K562 (cell line): ENCODE measurements around the gene MAML1. TPM values are rescaled to one million over a fixed set of nuclear protein-coding genes. Genes with fewer than 3 reads are reported as not detected.

Source experiments
- ATF7 ChIP-seq: fragments of 450-650 bp; IDR thresholded peaks from 2 replicates; pipeline ENCODE4 v1.7.1; 2014; ENCODE audit warnings: mild to moderate bottlenecking, moderate library complexity
- CBFA2T2 ChIP-seq: fragments of 450-650 bp; conservative IDR thresholded peaks from 2 replicates; pipeline ENCODE4 v1.6.1; 2017; ENCODE audit warnings: mild to moderate bottlenecking
- CBX2 ChIP-seq: fragments of 200-600 bp; sonication (generic); IDR thresholded peaks from one replicate; pipeline ENCODE4 v1.6.1; 2012; ENCODE audit warnings: mild to moderate bottlenecking, low read length, inconsistent platforms; ENCODE audit not compliant: insufficient read depth, poor library complexity, severe bottlenecking
- HDAC8 ChIP-seq: fragments of 450-650 bp; IDR thresholded peaks from 2 replicates; pipeline ENCODE4 v1.6.1; 2016; ENCODE audit warnings: mild to moderate bottlenecking, missing genetic modification characterization, moderate library complexity, missing compliant biosample characterization
- JUND ChIP-seq, 2 experiments: IDR thresholded peaks; 2 replicates in 1 of 2; 3 replicates in 1 of 2; pipeline ENCODE4 v1.6.1; 2011; ENCODE audit warnings: borderline replicate concordance in 2 of 2, low read depth in 2 of 2, low read length in 2 of 2, improper control_type of control experiment in 1 of 2, missing biosample characterization in 1 of 2, missing genetic modification characterization in 1 of 2, missing genetic modification reagents in 1 of 2
- MEF2D ChIP-seq: conservative IDR thresholded peaks from 2 replicates; pipeline ENCODE4 v1.6.1; 2016; ENCODE audit warnings: low read depth, missing genetic modification characterization, missing compliant biosample characterization
- PCBP2 ChIP-seq: fragments of 200-400 bp; formaldehyde crosslinking; IDR thresholded peaks from 2 replicates; pipeline ENCODE4 v1.6.1; 2018; ENCODE audit warnings: low read length, low read depth, mild to moderate bottlenecking, moderate library complexity; ENCODE audit not compliant: poor library complexity, severe bottlenecking
- PML ChIP-seq: IDR thresholded peaks from 2 replicates; pipeline ENCODE4 v1.6.1; 2012; ENCODE audit warnings: low read length, inconsistent platforms
- PRMT5 ChIP-seq: sonication (generic); formaldehyde crosslinking; IDR thresholded peaks from 2 replicates; pipeline ENCODE4 v1.5.0; 2020; ENCODE audit warnings: missing genetic modification reagents
- PRPF4 ChIP-seq: fragments of 200-400 bp; formaldehyde crosslinking; IDR thresholded peaks from one replicate; pipeline ENCODE4 v1.6.1; 2017; ENCODE audit warnings: low read length, low read depth, mild to moderate bottlenecking; ENCODE audit not compliant: insufficient read depth, poor library complexity, severe bottlenecking
- SREBF2 ChIP-seq: sonication (generic); formaldehyde crosslinking; IDR thresholded peaks from 2 replicates; pipeline ENCODE4 v1.4.0; 2020; ENCODE audit warnings: mild to moderate bottlenecking, missing genetic modification reagents
- STAG1 ChIP-seq: sonication (generic); formaldehyde crosslinking; IDR thresholded peaks from 2 replicates; pipeline ENCODE4 v1.5.0; 2020; ENCODE audit warnings: missing genetic modification reagents, borderline replicate concordance
- ZBTB17 ChIP-seq: fragments of 450-650 bp; formaldehyde crosslinking; IDR thresholded peaks from 2 replicates; pipeline ENCODE4 v1.4.0; 2020; ENCODE audit warnings: mild to moderate bottlenecking
- ZNF75A ChIP-seq: fragments of 450-650 bp; formaldehyde crosslinking; IDR thresholded peaks from 2 replicates; pipeline ENCODE4 v1.4.0; 2020; ENCODE audit warnings: mild to moderate bottlenecking
- polyA plus RNA-seq, 8 experiments: library from polyadenylated mRNA; depleted of rRNA in 4 of 8; stranded (reverse) in 5 of 8; unstranded in 3 of 8; fragments of >200 nt; fragmentation: Nextera tagmentation in 2 of 8; fragmentation: Illumina TruSeq in 1 of 8; extraction: Ambion mirVana in 2 of 8; extraction: Trizol in 1 of 8; gene quantifications; 2 replicates each; pipeline versions ENCODE4 v1.2.1 to v1.2.3, GENCODE V29; 2011 to 2014; ENCODE audit warnings: inconsistent platforms in 1 of 8, missing spikeins in 1 of 8
- total RNA-seq, 7 experiments: library from RNA; depleted of rRNA in 6 of 7; stranded (reverse); fragments of >200 nt in 6 of 7; fragmentation: Illumina TruSeq in 2 of 7; extraction: Trizol in 2 of 7; gene quantifications; 2 replicates each; pipeline versions ENCODE4 v1.2.1 to v1.2.3, GENCODE V29; 2011 to 2021; ENCODE audit warnings: low replicate concordance in 1 of 7
- TF ChIP-seq, protein P1 (sequence below): fragments of 250-450 bp; sonication (Bioruptor Pico); IDR thresholded peaks from 2 replicates; pipeline ENCODE4 v1.4.0; 2020; ENCODE audit warnings: mild to moderate bottlenecking
- TF ChIP-seq, protein P2 (sequence below): fragments of 150-350 bp; IDR thresholded peaks from 2 replicates; pipeline ENCODE4 v1.6.1; 2014; ENCODE audit warnings: low read depth, mild to moderate bottlenecking, low read length, borderline replicate concordance
- TF ChIP-seq, protein P3 (sequence below): sonication (generic); formaldehyde crosslinking; IDR thresholded peaks from 2 replicates; pipeline ENCODE4 v1.8.0; 2022; ENCODE audit warnings: missing genetic modification reagents, mild to moderate bottlenecking, moderate library complexity, borderline replicate concordance
- TF ChIP-seq, protein P4 (sequence below): fragments of 450-650 bp; IDR thresholded peaks from 2 replicates; pipeline ENCODE4 v1.6.1; 2017; ENCODE audit warnings: antibody characterized with exemption, mild to moderate bottlenecking

Gene MAML1
- total and polyA plus RNA-seq, 9 of the 15 experiments (the other 6 are each of a cell fraction or from before 2014, with no cell fraction given): 0.32 to 18.4 (median 7.0) TPM

DNA sequence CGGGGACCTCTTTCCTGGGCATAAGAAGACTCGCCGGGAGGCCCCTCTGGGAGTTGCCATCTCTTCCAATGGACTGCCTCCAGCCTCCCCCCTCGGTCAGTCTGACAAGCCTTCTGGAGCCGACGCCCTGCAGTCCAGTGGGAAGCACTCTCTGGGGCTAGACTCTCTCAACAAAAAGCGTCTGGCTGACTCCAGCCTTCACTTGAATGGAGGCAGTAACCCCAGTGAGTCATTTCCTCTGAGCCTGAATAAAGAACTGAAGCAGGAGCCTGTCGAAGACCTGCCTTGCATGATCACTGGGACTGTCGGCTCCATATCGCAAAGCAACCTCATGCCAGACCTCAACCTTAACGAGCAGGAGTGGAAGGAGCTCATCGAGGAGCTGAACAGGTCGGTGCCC is 32.8 kb downstream of the MAML1 start (continued):
- TF ChIP-seq, protein P1, sequence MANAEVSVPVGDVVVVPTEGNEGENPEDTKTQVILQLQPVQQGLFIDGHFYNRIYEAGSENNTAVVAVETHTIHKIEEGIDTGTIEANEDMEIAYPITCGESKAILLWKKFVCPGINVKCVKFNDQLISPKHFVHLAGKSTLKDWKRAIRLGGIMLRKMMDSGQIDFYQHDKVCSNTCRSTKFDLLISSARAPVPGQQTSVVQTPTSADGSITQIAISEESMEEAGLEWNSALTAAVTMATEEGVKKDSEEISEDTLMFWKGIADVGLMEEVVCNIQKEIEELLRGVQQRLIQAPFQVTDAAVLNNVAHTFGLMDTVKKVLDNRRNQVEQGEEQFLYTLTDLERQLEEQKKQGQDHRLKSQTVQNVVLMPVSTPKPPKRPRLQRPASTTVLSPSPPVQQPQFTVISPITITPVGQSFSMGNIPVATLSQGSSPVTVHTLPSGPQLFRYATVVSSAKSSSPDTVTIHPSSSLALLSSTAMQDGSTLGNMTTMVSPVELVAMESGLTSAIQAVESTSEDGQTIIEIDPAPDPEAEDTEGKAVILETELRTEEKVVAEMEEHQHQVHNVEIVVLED (CRISPR knock-in tag): no peak
- TF ChIP-seq CBFA2T2: no peak
- no peak for TF ChIP-seq PRMT5 (CRISPR knock-in tag)
- TF ChIP-seq, protein P2, sequence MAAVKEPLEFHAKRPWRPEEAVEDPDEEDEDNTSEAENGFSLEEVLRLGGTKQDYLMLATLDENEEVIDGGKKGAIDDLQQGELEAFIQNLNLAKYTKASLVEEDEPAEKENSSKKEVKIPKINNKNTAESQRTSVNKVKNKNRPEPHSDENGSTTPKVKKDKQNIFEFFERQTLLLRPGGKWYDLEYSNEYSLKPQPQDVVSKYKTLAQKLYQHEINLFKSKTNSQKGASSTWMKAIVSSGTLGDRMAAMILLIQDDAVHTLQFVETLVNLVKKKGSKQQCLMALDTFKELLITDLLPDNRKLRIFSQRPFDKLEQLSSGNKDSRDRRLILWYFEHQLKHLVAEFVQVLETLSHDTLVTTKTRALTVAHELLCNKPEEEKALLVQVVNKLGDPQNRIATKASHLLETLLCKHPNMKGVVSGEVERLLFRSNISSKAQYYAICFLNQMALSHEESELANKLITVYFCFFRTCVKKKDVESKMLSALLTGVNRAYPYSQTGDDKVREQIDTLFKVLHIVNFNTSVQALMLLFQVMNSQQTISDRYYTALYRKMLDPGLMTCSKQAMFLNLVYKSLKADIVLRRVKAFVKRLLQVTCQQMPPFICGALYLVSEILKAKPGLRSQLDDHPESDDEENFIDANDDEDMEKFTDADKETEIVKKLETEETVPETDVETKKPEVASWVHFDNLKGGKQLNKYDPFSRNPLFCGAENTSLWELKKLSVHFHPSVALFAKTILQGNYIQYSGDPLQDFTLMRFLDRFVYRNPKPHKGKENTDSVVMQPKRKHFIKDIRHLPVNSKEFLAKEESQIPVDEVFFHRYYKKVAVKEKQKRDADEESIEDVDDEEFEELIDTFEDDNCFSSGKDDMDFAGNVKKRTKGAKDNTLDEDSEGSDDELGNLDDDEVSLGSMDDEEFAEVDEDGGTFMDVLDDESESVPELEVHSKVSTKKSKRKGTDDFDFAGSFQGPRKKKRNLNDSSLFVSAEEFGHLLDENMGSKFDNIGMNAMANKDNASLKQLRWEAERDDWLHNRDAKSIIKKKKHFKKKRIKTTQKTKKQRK: no peak
- no peak for TF ChIP-seq ZNF75A
- TF ChIP-seq ATF7: no peak
- peak; percentile 35; the same call in 1 of the 2 replicates for TF ChIP-seq JUND (IDR thresholded peaks at IDR 0.05; ENCODE audit: borderline replicate concordance, low read depth, low read length)
- TF ChIP-seq JUND (tag; IDR thresholded peaks at IDR 0.05; ENCODE audit: borderline replicate concordance, low read depth, low read length): no peak
- TF ChIP-seq PRPF4: no peak
- TF ChIP-seq PCBP2: no peak
- TF ChIP-seq CBX2: no peak
- TF ChIP-seq, protein P3, sequence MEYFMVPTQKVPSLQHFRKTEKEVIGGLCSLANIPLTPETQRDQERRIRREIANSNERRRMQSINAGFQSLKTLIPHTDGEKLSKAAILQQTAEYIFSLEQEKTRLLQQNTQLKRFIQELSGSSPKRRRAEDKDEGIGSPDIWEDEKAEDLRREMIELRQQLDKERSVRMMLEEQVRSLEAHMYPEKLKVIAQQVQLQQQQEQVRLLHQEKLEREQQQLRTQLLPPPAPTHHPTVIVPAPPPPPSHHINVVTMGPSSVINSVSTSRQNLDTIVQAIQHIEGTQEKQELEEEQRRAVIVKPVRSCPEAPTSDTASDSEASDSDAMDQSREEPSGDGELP: no peak
- TF ChIP-seq STAG1 (CRISPR knock-in tag): no peak
- TF ChIP-seq, protein P4, sequence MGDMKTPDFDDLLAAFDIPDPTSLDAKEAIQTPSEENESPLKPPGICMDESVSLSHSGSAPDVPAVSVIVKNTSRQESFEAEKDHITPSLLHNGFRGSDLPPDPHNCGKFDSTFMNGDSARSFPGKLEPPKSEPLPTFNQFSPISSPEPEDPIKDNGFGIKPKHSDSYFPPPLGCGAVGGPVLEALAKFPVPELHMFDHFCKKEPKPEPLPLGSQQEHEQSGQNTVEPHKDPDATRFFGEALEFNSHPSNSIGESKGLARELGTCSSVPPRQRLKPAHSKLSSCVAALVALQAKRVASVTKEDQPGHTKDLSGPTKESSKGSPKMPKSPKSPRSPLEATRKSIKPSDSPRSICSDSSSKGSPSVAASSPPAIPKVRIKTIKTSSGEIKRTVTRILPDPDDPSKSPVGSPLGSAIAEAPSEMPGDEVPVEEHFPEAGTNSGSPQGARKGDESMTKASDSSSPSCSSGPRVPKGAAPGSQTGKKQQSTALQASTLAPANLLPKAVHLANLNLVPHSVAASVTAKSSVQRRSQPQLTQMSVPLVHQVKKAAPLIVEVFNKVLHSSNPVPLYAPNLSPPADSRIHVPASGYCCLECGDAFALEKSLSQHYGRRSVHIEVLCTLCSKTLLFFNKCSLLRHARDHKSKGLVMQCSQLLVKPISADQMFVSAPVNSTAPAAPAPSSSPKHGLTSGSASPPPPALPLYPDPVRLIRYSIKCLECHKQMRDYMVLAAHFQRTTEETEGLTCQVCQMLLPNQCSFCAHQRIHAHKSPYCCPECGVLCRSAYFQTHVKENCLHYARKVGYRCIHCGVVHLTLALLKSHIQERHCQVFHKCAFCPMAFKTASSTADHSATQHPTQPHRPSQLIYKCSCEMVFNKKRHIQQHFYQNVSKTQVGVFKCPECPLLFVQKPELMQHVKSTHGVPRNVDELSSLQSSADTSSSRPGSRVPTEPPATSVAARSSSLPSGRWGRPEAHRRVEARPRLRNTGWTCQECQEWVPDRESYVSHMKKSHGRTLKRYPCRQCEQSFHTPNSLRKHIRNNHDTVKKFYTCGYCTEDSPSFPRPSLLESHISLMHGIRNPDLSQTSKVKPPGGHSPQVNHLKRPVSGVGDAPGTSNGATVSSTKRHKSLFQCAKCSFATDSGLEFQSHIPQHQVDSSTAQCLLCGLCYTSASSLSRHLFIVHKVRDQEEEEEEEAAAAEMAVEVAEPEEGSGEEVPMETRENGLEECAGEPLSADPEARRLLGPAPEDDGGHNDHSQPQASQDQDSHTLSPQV: peak; percentile 12
- no peak for TF ChIP-seq MEF2D (tag)
- TF ChIP-seq PML: no peak
- TF ChIP-seq ZBTB17: no peak
- no peak for TF ChIP-seq HDAC8
- no peak for TF ChIP-seq SREBF2
